Subcutaneous preadipocyte (primary cell): ENCODE data around the gene FLT3. TPM values are rescaled to one million over a fixed set of nuclear protein-coding genes. Genes with fewer than 3 reads are reported as not detected.

Experiments used
- small RNA-seq: library from RNA; depleted of rRNA; stranded (forward); fragments of <200 nt; gene quantifications from one replicate; pipeline ENCODE3, GENCODE V24; 2012
- total RNA-seq: library from RNA; depleted of rRNA; stranded (reverse); fragments of >200 nt; gene quantifications from 2 replicates; pipeline ENCODE4 v1.2.3, GENCODE V29; 2012

The FLT3 gene
- not detected in 2 replicates for total RNA-seq

GRCh38 chr13:28100150-28101121 lies at the start of gene FLT3:
Gene FLT3, minus strand, starts transcription at chr13:28100576. Its CDS starts 66 bp downstream, at chr13:28100510.

GRCh38 chr13:28138012-28138755 lies 37.8 kb upstream of the FLT3 start, which contains the start of gene PAN3:
Gene PAN3, plus strand, starts transcription at chr13:28138545. Its CDS starts 113 bp downstream, at chr13:28138658.

GRCh38 chr13:27988520-27988919 lies 111.9 kb downstream of the FLT3 start, which contains the start of gene URAD:
Gene URAD, minus strand, starts transcription at chr13:27988693. Its CDS starts 56 bp downstream, at chr13:27988637.

GRCh38 chr13:27969082-27969865 lies 131.1 kb downstream of the FLT3 start, which contains the start of gene CDX2:
Gene CDX2, minus strand, starts transcription at chr13:27969315. Its CDS starts 309 bp downstream, at chr13:27969006.

Small RNAs within 50 kb of the gene (small RNA-seq; reads per million reads assigned to genes)
- gene RN7SL272P: not detected

Other genes with a start within 250 kb of the FLT3 start
- not detected in 2 replicates for gene PDX1, start 180.6 kb downstream of the FLT3 start, total RNA-seq
- not detected in 2 replicates for gene CDX2, start 131.3 kb downstream of the FLT3 start, total RNA-seq
- not detected in 2 replicates for gene URAD, start 111.9 kb downstream of the FLT3 start, total RNA-seq
- gene PAN3, start 38.0 kb upstream of the FLT3 start, total RNA-seq: 15.8 and 20.3 TPM in 2 replicates